HG03066 (cell line): Measurements from ENCODE around the gene DDX28.

ENCODE experiments used
- ATAC-seq: cut with Tn5 transposase; IDR thresholded peaks from one replicate; pipeline ENCODE4 v1.9.1; 2021; ENCODE audit warnings: low read depth; ENCODE audit not compliant: unreplicated experiment

Gene DDX28

GRCh38 chr16:68022728-68023537, at the start of gene DDX28, which contains the start of gene DUS2:
DDX28 (minus strand) TSS chr16:68023232; CDS start chr16:68023202, 30 bp downstream.
DUS2 (plus strand) TSS chr16:68023284; CDS start chr16:68038024, 14,740 bp downstream.
- ATAC-seq: no peak

- ATAC-seq: no peak
Observed at GRCh38 chr16:68072038-68072695, 49.1 kb upstream of the DDX28 start.

GRCh38 chr16:68071518-68071901, 48.5 kb upstream of the DDX28 start:
- ATAC-seq: no peak

- peak; percentile 30 for ATAC-seq
Observed at GRCh38 chr16:68070806-68071517, 47.9 kb upstream of the DDX28 start.

GRCh38 chr16:68070249-68070730, 47.3 kb upstream of the DDX28 start:
- ATAC-seq: no peak

- ATAC-seq: no peak
Observed at GRCh38 chr16:68069511-68070248, 46.6 kb upstream of the DDX28 start.

GRCh38 chr16:68068926-68069325, 45.9 kb upstream of the DDX28 start:
- no peak for ATAC-seq

- ATAC-seq: no peak
Observed at GRCh38 chr16:68066763-68067162, 43.7 kb upstream of the DDX28 start.

GRCh38 chr16:68065716-68066305, 42.8 kb upstream of the DDX28 start:
- no peak for ATAC-seq

- ATAC-seq: no peak
Observed at GRCh38 chr16:68064791-68065365, 41.8 kb upstream of the DDX28 start.

GRCh38 chr16:68062910-68063393, 39.9 kb upstream of the DDX28 start:
- no peak for ATAC-seq

- no peak for ATAC-seq
Observed at GRCh38 chr16:68061396-68061795, 38.4 kb upstream of the DDX28 start.

- no peak for ATAC-seq
Observed at GRCh38 chr16:68059804-68060203, 36.8 kb upstream of the DDX28 start.

- ATAC-seq: no peak
Observed at GRCh38 chr16:68055395-68055794, 32.4 kb upstream of the DDX28 start.

- no peak for ATAC-seq
Observed at GRCh38 chr16:68049449-68049848, 26.4 kb upstream of the DDX28 start.

- ATAC-seq: no peak
Observed at GRCh38 chr16:68047987-68048386, 25.0 kb upstream of the DDX28 start.

GRCh38 chr16:68046106-68046505, 23.1 kb upstream of the DDX28 start:
- no peak for ATAC-seq

GRCh38 chr16:68041783-68042182, 18.8 kb upstream of the DDX28 start:
- ATAC-seq: no peak

GRCh38 chr16:68040506-68041288, 17.7 kb upstream of the DDX28 start:
- peak; percentile 73 for ATAC-seq
